ENCODE measurements around the gene PDCD1LG2. TPM values are rescaled to one million over a fixed set of nuclear protein-coding genes. Genes with fewer than 3 reads are reported as not detected.
A peak's percentile ranks its signal among the peaks of the same experiment; 100 is the strongest.
"Not testable (repeated sequence)": the region's sequence is repeated elsewhere in the genome, so short reads cannot be mapped to it uniquely, and the experiment has no call there.

The PDCD1LG2 gene
- total RNA-seq, 2 experiments from 2014 or later = 0.11 to 0.17 TPM

GRCh38 chr9:5493679-5494511, 16.4 kb upstream of the PDCD1LG2 start:
- Mint-ChIP-seq H3K27me3 (no peaks in the 10 kb centered on the region), H3K4me3 (no peak overlapping the region), H3K27ac (no peak overlapping the region), H3K9me3 (no peaks in the 10 kb centered on the region), H3K36me3 (ENCODE audit: low read depth) (no peaks in the 10 kb centered on the region), H3K4me1 (ENCODE audit: low read depth) (peaks cover 5% of the 10 kb centered on the region)
- DNase-seq (peak in 3 of 14 experiments; percentile 30 to 52 (median 43)), ATAC-seq (ENCODE audit: poor library complexity) (no peak)
- CTCF ChIA-PET = no interaction called here
- no peaks in the 10 kb centered on the region for H3K9me3 ChIP-seq (ENCODE audit: control insufficient read depth in 1 of 2, insufficient read depth in 1 of 2, low read length in 2 of 2)
- H3K4me1 ChIP-seq (ENCODE audit: insufficient read depth, low read length) = peaks cover 4% of the 10 kb centered on the region
- TF ChIP-seq CTCF (IDR thresholded peaks at IDR 0.05) = no peak
- no peaks in the 10 kb centered on the region for H3K27me3 ChIP-seq (ENCODE audit: control insufficient read depth in 1 of 2, insufficient read depth in 2 of 2, low read length in 2 of 2)
- POLR2A ChIA-PET = interaction anchor here (1.2 to 1.8 kb wide), 2 partner anchors 17 to 64 kb away, joined by 3 to 7 read pairs; partner anchors contain the start of gene PDCD1LG2
- intact Hi-C loops (cut with DNase I, micrococcal nuclease) = no loop called here
- no peaks in the 10 kb centered on the region for H3K36me3 ChIP-seq (ENCODE audit: insufficient read depth, low read length)
- no peak overlapping the region for H3K4me3 ChIP-seq (ENCODE audit: low read length)
- no peak overlapping the region for H3K27ac ChIP-seq (ENCODE audit: low read depth in 1 of 2, low read length in 2 of 2)

- H3K4me3 ChIP-seq (ENCODE audit: low read length); intact Hi-C loops (cut with DNase I, micrococcal nuclease); H3K27me3 ChIP-seq (ENCODE audit: control insufficient read depth in 1 of 2, insufficient read depth in 2 of 2, low read length in 2 of 2); H3K9me3 ChIP-seq (ENCODE audit: control insufficient read depth in 1 of 2, insufficient read depth in 1 of 2, low read length in 2 of 2); H3K36me3 Mint-ChIP-seq (ENCODE audit: low read depth); H3K4me1 Mint-ChIP-seq (ENCODE audit: low read depth); H3K36me3 ChIP-seq (ENCODE audit: insufficient read depth, low read length); H3K27ac ChIP-seq (ENCODE audit: low read depth in 1 of 2, low read length in 2 of 2); CTCF ChIA-PET; H3K4me3 Mint-ChIP-seq; H3K27ac Mint-ChIP-seq; DNase-seq; H3K4me1 ChIP-seq (ENCODE audit: insufficient read depth, low read length); ATAC-seq (ENCODE audit: poor library complexity); H3K9me3 Mint-ChIP-seq; H3K27me3 Mint-ChIP-seq: not testable (repeated sequence)
- POLR2A ChIA-PET = interaction anchor here (1.2 kb wide), 1 partner anchor 63 kb away, joined by 3 read pairs; no protein-coding TSS in a partner anchor
Measured at GRCh38 chr9:5494765-5495164, 15.6 kb upstream of the PDCD1LG2 start.

- Histone ChIP-seq H3K9me3 (ENCODE audit: control insufficient read depth in 1 of 2, insufficient read depth in 1 of 2, low read length in 2 of 2) (no peaks in the 10 kb centered on the region), H3K4me1 (ENCODE audit: insufficient read depth, low read length) (peaks cover 3% of the 10 kb centered on the region), H3K27ac (ENCODE audit: low read depth in 1 of 2, low read length in 2 of 2) (no peak overlapping the region), H3K36me3 (ENCODE audit: insufficient read depth, low read length) (no peaks in the 10 kb centered on the region), H3K4me3 (ENCODE audit: low read length) (no peak overlapping the region), H3K27me3 (ENCODE audit: control insufficient read depth in 1 of 2, insufficient read depth in 2 of 2, low read length in 2 of 2) (no peaks in the 10 kb centered on the region)
- ChIA-PET POLR2A (no interaction called here), CTCF (no interaction called here)
- no peak overlapping the region for H3K27ac Mint-ChIP-seq
- peaks cover 5% of the 10 kb centered on the region for H3K9me3 Mint-ChIP-seq
- H3K36me3 Mint-ChIP-seq (ENCODE audit: low read depth) = no peaks in the 10 kb centered on the region
- no peak for TF ChIP-seq CTCF (IDR thresholded peaks at IDR 0.05)
- H3K4me3 Mint-ChIP-seq = no peak overlapping the region
- intact Hi-C loops (cut with DNase I, micrococcal nuclease) = no loop called here
- DNase-seq (no peak), ATAC-seq (ENCODE audit: poor library complexity) (no peak)
- no peaks in the 10 kb centered on the region for H3K27me3 Mint-ChIP-seq
- peaks cover 2% of the 10 kb centered on the region for H3K4me1 Mint-ChIP-seq (ENCODE audit: low read depth)
Measured at GRCh38 chr9:5499157-5499556, 11.2 kb upstream of the PDCD1LG2 start.
